Endothelial cell of umbilical vein (primary cell): Measurements from ENCODE around the gene CCDC3. TPM values are rescaled to one million over a fixed set of nuclear protein-coding genes. Genes with fewer than 3 reads are reported as not detected.
A peak's percentile ranks its signal among the peaks of the same experiment; 100 is the strongest.

ENCODE experiments used
- BruUV-seq: library from RNA; stranded (reverse); fragments of 400-500 nt; replicated peaks from 2 replicates; lab custom pipeline; 2021; lab: Mats Ljungman, UMichigan
- CTCF ChIA-PET: fragments of 300-600, 350-600 bp; sonication (Branson Sonifier 250); formaldehyde crosslinking; loops from one replicate; lab custom pipeline; 2021; ENCODE audit warnings: antibody characterized with exemption, inconsistent platforms; lab: Charles Lee
- POLR2A ChIA-PET: fragments of 300-600, 350-600 bp; sonication (Branson Sonifier 250); formaldehyde crosslinking; loops from one replicate; lab custom pipeline; 2021; ENCODE audit warnings: antibody characterized with exemption, inconsistent platforms; lab: Charles Lee
- DNase-seq: peaks from one replicate; pipeline ENCODE4 v3.0.0-alpha.2; 2011; ENCODE audit warnings: low read depth, low spot score
- FAIRE-seq: peaks from 2 replicates; lab custom pipeline; 2011; peaks lifted over from hg19 to GRCh38; lab: Jason Lieb, UNC
- H2AFZ ChIP-seq: 2 replicates; pipeline ENCODE4 v1.6.0; 2012; ENCODE audit warnings: low read depth, low read length, control low read depth, inconsistent platforms
- H3K27ac ChIP-seq: 2 replicates; pipeline ENCODE4 v1.5.1; 2011; ENCODE audit warnings: low read depth, mild to moderate bottlenecking, control low read depth, low read length, moderate library complexity; ENCODE audit not compliant: insufficient read depth
- H3K27me3 ChIP-seq, 2 experiments: 2 replicates each; pipeline versions ENCODE4 v1.6.0 to v1.6.1; 2011; ENCODE audit warnings: low read length in 2 of 2, mixed read lengths in 1 of 2; ENCODE audit not compliant: control insufficient read depth in 2 of 2, insufficient read depth in 2 of 2
- H3K36me3 ChIP-seq, 2 experiments: 2 replicates in 1 of 2; 3 replicates in 1 of 2; pipeline ENCODE4 v1.5.1; 2011; ENCODE audit warnings: low read length in 2 of 2, mild to moderate bottlenecking in 1 of 2, moderate library complexity in 1 of 2; ENCODE audit not compliant: control insufficient read depth in 2 of 2, insufficient read depth in 2 of 2; ENCODE audit errors: extremely low read depth in 1 of 2
- H3K4me1 ChIP-seq: 3 replicates; pipeline ENCODE4 v1.5.1; 2011; ENCODE audit warnings: mild to moderate bottlenecking, low read length; ENCODE audit not compliant: control insufficient read depth, insufficient read depth; ENCODE audit errors: extremely low read depth
- H3K4me2 ChIP-seq: 2 replicates; pipeline ENCODE4 v1.6.1; 2011; ENCODE audit warnings: low read length, control low read depth, mixed read lengths; ENCODE audit not compliant: insufficient read depth
- H3K4me3 ChIP-seq, 3 experiments: fragments of 200-600 bp in 1 of 3; sonication (generic), shearing (Covaris generic) in 1 of 3; replicated peaks in 1 of 3; 2 replicates each; pipeline ENCODE4 v1.5.1; 2011 to 2016; ENCODE audit warnings: control low read depth in 3 of 3, low read length in 3 of 3, mild to moderate bottlenecking in 2 of 3, inconsistent platforms in 1 of 3, low read depth in 1 of 3, moderate library complexity in 1 of 3; ENCODE audit not compliant: insufficient read depth in 1 of 3
- H3K79me2 ChIP-seq: 2 replicates; pipeline ENCODE4 v1.6.0; 2012; ENCODE audit warnings: low read length, inconsistent platforms; ENCODE audit not compliant: control insufficient read depth, insufficient read depth
- H3K9ac ChIP-seq: replicated peaks from 2 replicates; pipeline ENCODE3; 2011; ENCODE audit warnings: low read length, control low read depth; ENCODE audit not compliant: insufficient read depth; ENCODE audit errors: extremely low read depth
- H3K9me1 ChIP-seq: replicated peaks from 3 replicates; pipeline ENCODE4 v1.6.0; 2011; ENCODE audit warnings: mild to moderate bottlenecking, low read length; ENCODE audit not compliant: control insufficient read depth, insufficient read depth; ENCODE audit errors: extremely low read depth
- H3K9me3 ChIP-seq: replicated peaks from 2 replicates; pipeline ENCODE4 v1.5.1; 2012; ENCODE audit warnings: low read length, inconsistent platforms; ENCODE audit not compliant: control insufficient read depth, insufficient read depth
- H4K20me1 ChIP-seq: replicated peaks from 2 replicates; pipeline ENCODE3; 2011; ENCODE audit warnings: mild to moderate bottlenecking, low read length; ENCODE audit not compliant: control insufficient read depth, insufficient read depth; ENCODE audit errors: extremely low read depth
- CTCF ChIP-seq, 2 donors: IDR thresholded peaks; 1 replicate in 1 of 2; 2 replicates in 1 of 2; pipeline ENCODE4 v1.5.1; 2011; ENCODE audit warnings: low read length in 2 of 2, mild to moderate bottlenecking in 2 of 2, moderate library complexity in 2 of 2, control low read depth in 1 of 2, inconsistent platforms in 1 of 2, low read depth in 1 of 2; ENCODE audit not compliant: insufficient read depth in 1 of 2; ENCODE audit errors: extremely low read depth in 1 of 2
- EZH2 ChIP-seq: IDR thresholded peaks from 2 replicates; pipeline ENCODE4 v1.6.1; 2012; ENCODE audit warnings: borderline replicate concordance, low read depth, mild to moderate bottlenecking, moderate library complexity, low read length, inconsistent platforms; ENCODE audit not compliant: severe bottlenecking
- FOS ChIP-seq: IDR thresholded peaks from 2 replicates; pipeline ENCODE4 v1.6.1; 2011; ENCODE audit warnings: mild to moderate bottlenecking, low read length, moderate library complexity, borderline replicate concordance; ENCODE audit not compliant: insufficient read depth
- GATA2 ChIP-seq: IDR thresholded peaks from 2 replicates; pipeline ENCODE4 v1.7.0; 2011; ENCODE audit warnings: low read depth, mild to moderate bottlenecking, moderate library complexity, mixed read lengths, low read length; ENCODE audit not compliant: insufficient read length, insufficient read depth
- JUN ChIP-seq: IDR thresholded peaks from 2 replicates; pipeline ENCODE4 v1.6.1; 2011; ENCODE audit warnings: borderline replicate concordance, low read depth; ENCODE audit not compliant: insufficient read length, insufficient read depth
- MYC ChIP-seq: IDR thresholded peaks from one replicate; pipeline ENCODE4 v1.6.1; 2011; ENCODE audit warnings: mild to moderate bottlenecking, low read depth, low read length
- POLR2A ChIP-seq: IDR thresholded peaks from 2 replicates; pipeline ENCODE4 v1.6.1; 2012; ENCODE audit warnings: low read depth, mild to moderate bottlenecking, control low read depth, low read length
- POLR2AphosphoS5 ChIP-seq: IDR thresholded peaks from 2 replicates; pipeline ENCODE4 v1.6.1; 2012; ENCODE audit warnings: low read depth, mild to moderate bottlenecking, control low read depth, low read length, moderate library complexity; ENCODE audit not compliant: insufficient read depth
- dilution Hi-C: fragments of 300-500 bp; cut with MboI; formaldehyde crosslinking; loops from one replicate; pipeline ENCODE4 v1.15.0; 2019; ENCODE audit warnings: low sequenced_read_pairs; ENCODE audit not compliant: extremely low pct_ligation_motif_present
- intact Hi-C: fragments of 100-400 bp; cut with micrococcal nuclease; formaldehyde crosslinking; loops from one replicate; pipeline ENCODE4 v1.10.0; 2022
- polyA plus RNA-seq, 4 experiments: library from polyadenylated mRNA; depleted of rRNA in 3 of 4; stranded (reverse) in 3 of 4; unstranded in 1 of 4; fragments of >200 nt; gene quantifications; 2 replicates each; pipeline versions ENCODE4 v1.2.1 to v1.2.3, GENCODE V29; 2011 to 2012; ENCODE audit warnings: missing spikeins in 1 of 4
- total RNA-seq: library from RNA; stranded (reverse); gene quantifications from 2 replicates; pipeline ENCODE4 v1.2.3, GENCODE V29; 2021
- TF ChIP-seq, protein P1 (sequence below): IDR thresholded peaks from 2 replicates; pipeline ENCODE4 v1.6.1; 2011; ENCODE audit not compliant: insufficient read depth, insufficient read length

CCDC3 gene
- total and polyA plus RNA-seq, 2 donors (not counting 3 experiments of a cell fraction or from before 2014, with no cell fraction given) = 0.90 to 1.4 TPM

DNA sequence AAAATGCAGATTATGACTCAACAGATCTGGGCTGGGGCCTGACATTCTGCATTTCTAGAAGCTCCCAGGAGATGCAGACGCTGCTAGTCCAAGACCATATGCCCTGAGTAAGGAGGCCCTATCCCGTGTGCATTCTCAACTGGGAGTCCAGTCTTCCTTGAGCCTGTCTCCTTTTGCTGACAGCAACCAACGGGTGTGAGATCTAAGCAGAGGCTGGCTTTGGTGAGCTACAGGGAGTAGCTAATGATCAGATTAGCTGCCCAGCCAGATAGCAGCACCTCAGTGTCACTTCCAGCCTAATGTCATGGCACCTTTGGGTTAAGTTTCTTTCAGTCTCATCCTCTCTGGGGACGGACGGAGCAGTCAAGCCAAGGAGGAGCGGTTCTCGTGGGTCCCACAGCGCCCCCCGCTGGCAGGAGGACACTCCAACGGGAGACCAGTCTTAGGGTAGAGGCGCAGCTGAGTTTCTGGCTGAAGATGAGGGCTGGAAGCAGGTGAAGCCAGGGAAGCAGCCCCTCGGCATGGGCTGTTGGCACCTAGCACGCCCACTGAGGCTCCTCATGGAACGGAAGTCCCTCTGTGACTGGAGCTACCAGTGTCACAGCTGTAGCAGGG, 154.0 kb downstream of the CCDC3 start:
- H3K27me3 ChIP-seq = no peaks in the 10 kb centered on the region
- H2AFZ ChIP-seq = no peak overlapping the region
- no peaks in the 10 kb centered on the region for H3K79me2 ChIP-seq
- ChIA-PET CTCF (interaction anchor here (0.6 to 2.0 kb wide), 3 partner anchors 16 to 649 kb away, joined by 3 to 7 read pairs (median 4); no protein-coding TSS in a partner anchor), POLR2A (no interaction called here)
- H4K20me1 ChIP-seq = no peaks in the 10 kb centered on the region
- no peaks in the 10 kb centered on the region for H3K9me1 ChIP-seq
- dilution Hi-C loops (no loop called here), intact Hi-C loops (loop anchor here (5.0 kb wide), 1 partner anchor 45 kb away; no protein-coding TSS in a partner anchor)
- TF ChIP-seq CTCF (IDR thresholded peaks at IDR 0.05; ENCODE audit: extremely low read depth in 1 of 2, insufficient read depth in 1 of 2, low read depth in 1 of 2, low read length in 2 of 2) (peak; percentile 30 to 42), GATA2 (no peak)
- no TSS peak for BruUV-seq
- FAIRE-seq = no peak
- H3K4me3 ChIP-seq = no peak overlapping the region
- DNase-seq = no peak
- H3K9ac ChIP-seq = no peak overlapping the region
- H3K27ac ChIP-seq = no peak overlapping the region
- no peaks in the 10 kb centered on the region for H3K9me3 ChIP-seq
- peaks cover 31% of the 10 kb centered on the region for H3K4me1 ChIP-seq
- H3K4me2 ChIP-seq = no peak overlapping the region
- no peaks in the 10 kb centered on the region for H3K36me3 ChIP-seq

DNA sequence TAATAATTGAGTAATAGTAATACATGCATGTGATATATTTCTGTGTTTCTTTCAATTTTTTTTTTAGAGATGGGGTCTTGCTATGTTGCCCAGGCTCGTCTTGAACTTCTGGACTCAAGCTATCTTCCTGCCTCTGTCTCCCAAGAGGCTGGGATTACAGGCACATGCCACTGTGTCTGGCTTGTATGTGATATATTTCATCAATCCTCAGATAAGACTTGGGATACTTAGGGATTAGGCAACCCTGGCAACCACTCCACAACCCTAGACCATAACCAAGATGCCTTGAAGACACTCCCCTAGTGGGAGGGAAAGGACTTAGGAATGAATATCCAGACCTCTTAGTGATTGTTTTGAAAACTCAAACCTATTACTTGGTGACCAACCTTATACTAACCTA, 154.8 kb downstream of the CCDC3 start:
- intact Hi-C loops (loop anchor here (5.0 kb wide), 1 partner anchor 44 kb away; no protein-coding TSS in a partner anchor), dilution Hi-C loops (no loop called here)
- no peak overlapping the region for H3K27ac ChIP-seq
- no peaks in the 10 kb centered on the region for H3K79me2 ChIP-seq
- H4K20me1 ChIP-seq = no peaks in the 10 kb centered on the region
- no peak overlapping the region for H2AFZ ChIP-seq
- BruUV-seq = no TSS peak
- POLR2A ChIA-PET = no interaction called here
- CTCF ChIA-PET = interaction anchor here (1.0 to 2.0 kb wide), 2 partner anchors 17 to 64 kb away, joined by 3 to 7 read pairs; no protein-coding TSS in a partner anchor
- no peak overlapping the region for H3K4me2 ChIP-seq
- no peaks in the 10 kb centered on the region for H3K9me3 ChIP-seq
- no peak for DNase-seq
- no peak for TF ChIP-seq FOS
- no peak for TF ChIP-seq GATA2
- no peak for TF ChIP-seq JUN
- TF ChIP-seq MYC = no peak
- TF ChIP-seq POLR2A = no peak
- no peak for TF ChIP-seq CTCF (IDR thresholded peaks at IDR 0.05; ENCODE audit: extremely low read depth in 1 of 2, insufficient read depth in 1 of 2, low read depth in 1 of 2, low read length in 2 of 2)
- TF ChIP-seq, protein P1, sequence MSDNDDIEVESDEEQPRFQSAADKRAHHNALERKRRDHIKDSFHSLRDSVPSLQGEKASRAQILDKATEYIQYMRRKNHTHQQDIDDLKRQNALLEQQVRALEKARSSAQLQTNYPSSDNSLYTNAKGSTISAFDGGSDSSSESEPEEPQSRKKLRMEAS = no peak
- TF ChIP-seq EZH2 = no peak
- no peak for TF ChIP-seq POLR2AphosphoS5
- H3K9ac ChIP-seq = no peak overlapping the region
- no peaks in the 10 kb centered on the region for H3K36me3 ChIP-seq
- H3K9me1 ChIP-seq = no peaks in the 10 kb centered on the region
- H3K27me3 ChIP-seq = no peaks in the 10 kb centered on the region
- H3K4me1 ChIP-seq = peaks cover 31% of the 10 kb centered on the region
- H3K4me3 ChIP-seq = no peak overlapping the region
- FAIRE-seq = no peak
